Esophagus squamous epithelium (tissue), 5 donors: ENCODE results near the gene SNAP25. TPM values are rescaled to one million over a fixed set of nuclear protein-coding genes. Genes with fewer than 3 reads are reported as not detected.

Experiments used
- DNase-seq: peaks from one replicate; lab custom pipeline; 2025; lab: John Stamatoyannopoulos, UW
- H3K27ac ChIP-seq, 4 donors: fragments of 200-600 bp; sonication (generic); one replicate each; pipeline ENCODE4 v1.5.1; 2016 to 2019; ENCODE audit warnings: mild to moderate bottlenecking in 1 of 4
- H3K27me3 ChIP-seq, 4 donors: fragments of 200-600 bp; sonication (generic); 1 replicate in 3 of 4; 2 replicates in 1 of 4; pipeline versions ENCODE4 v1.5.1 to v1.6.0; 2017 to 2021; ENCODE audit warnings: antibody characterized with exemption in 1 of 4
- H3K36me3 ChIP-seq, 3 donors: fragments of 200-600 bp; sonication (generic); one replicate each; pipeline ENCODE4 v1.5.1; 2016 to 2019
- H3K4me1 ChIP-seq, 3 donors: fragments of 200-600 bp; sonication (generic); one replicate each; pipeline ENCODE4 v1.5.1; 2017 to 2019
- H3K4me3 ChIP-seq, 4 donors: fragments of 200-600 bp; sonication (generic); 1 replicate in 3 of 4; 2 replicates in 1 of 4; pipeline ENCODE4 v1.5.1; 2016 to 2019; ENCODE audit warnings: mild to moderate bottlenecking in 2 of 4, moderate library complexity in 1 of 4
- H3K9me3 ChIP-seq, 3 donors: fragments of 200-600 bp; sonication (generic); one replicate each; pipeline ENCODE4 v1.5.1; 2016 to 2019
- POLR2A ChIP-seq, 4 donors: fragments of 450-650 bp; IDR thresholded peaks; one replicate each; pipeline ENCODE4 v1.6.1; 2017; ENCODE audit warnings: antibody characterized with exemption in 4 of 4, mild to moderate bottlenecking in 4 of 4, moderate library complexity in 3 of 4
- WGBS, 2 donors: methylation state at CpG; one replicate each; pipeline ENCODE4 v1.1.5; 2018; 5-methylcytosine and 5-hydroxymethylcytosine counted together
- intact Hi-C: fragments of 100-400 bp; cut with DNase I; formaldehyde crosslinking; loops from one replicate; pipeline ENCODE4 v1.15.0; 2022
- total RNA-seq, 4 donors: library from RNA; depleted of rRNA; stranded (reverse); fragments of >200 nt; gene quantifications; one replicate each; pipeline ENCODE4 v1.1.0, GENCODE V29; 2016
- TF ChIP-seq, protein P1 (sequence below), 6 experiments: fragments of 450-650 bp in 4 of 6; fragments of 200-600 bp in 2 of 6; sonication (generic) in 2 of 6; IDR thresholded peaks; one replicate each; pipeline ENCODE4 v1.5.1; 2016 to 2019; ENCODE audit warnings: antibody characterized with exemption in 6 of 6, mild to moderate bottlenecking in 4 of 6, moderate library complexity in 4 of 6
- donor health status: DM: yes; HTN: yes; CAD: no.

The SNAP25 gene
- total RNA-seq, 4 donors from 2014 or later, result 0.13 to 0.57 (median 0.15) TPM; not detected in 1

DNA sequence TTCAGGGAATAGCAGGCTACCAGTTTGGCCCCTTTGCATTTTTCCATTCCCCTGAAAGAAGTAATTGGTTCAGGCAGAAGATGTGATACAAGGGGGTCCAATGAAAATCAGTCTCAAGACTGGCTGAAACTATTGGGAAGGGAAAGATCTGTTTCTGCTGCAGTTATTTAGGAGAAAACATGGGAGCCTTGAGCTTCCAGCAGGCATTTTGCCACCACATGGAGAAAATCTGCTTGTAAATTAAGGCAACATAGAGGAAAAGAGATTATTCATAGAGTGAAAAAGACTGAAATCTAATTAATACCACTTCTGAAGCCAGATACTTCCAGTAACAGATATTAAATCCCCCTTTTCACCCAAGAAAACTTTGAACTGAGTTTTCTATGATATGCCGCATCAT, 44.2 kb upstream of the SNAP25 start:
- no peak for DNase-seq
- no peak overlapping the region for H3K4me3 ChIP-seq
- no peaks in the 10 kb centered on the region for H3K36me3 ChIP-seq
- no peaks in the 10 kb centered on the region for H3K9me3 ChIP-seq
- H3K4me1 ChIP-seq, result peaks cover 2 to 12% (median 9%) of the 10 kb centered on the region in 3 donors
- H3K27ac ChIP-seq, result no peak overlapping the region
- 88 to 100% methylated on average over 1 of the region's 1 CpG for WGBS, 2 donors
- intact Hi-C loops, result no loop called here
- H3K27me3 ChIP-seq, result peaks cover 0 to 30% (median 0%) of the 10 kb centered on the region in 4 donors
- TF ChIP-seq POLR2A (IDR thresholded peaks at IDR 0.05), result no peak
- TF ChIP-seq, protein P1, sequence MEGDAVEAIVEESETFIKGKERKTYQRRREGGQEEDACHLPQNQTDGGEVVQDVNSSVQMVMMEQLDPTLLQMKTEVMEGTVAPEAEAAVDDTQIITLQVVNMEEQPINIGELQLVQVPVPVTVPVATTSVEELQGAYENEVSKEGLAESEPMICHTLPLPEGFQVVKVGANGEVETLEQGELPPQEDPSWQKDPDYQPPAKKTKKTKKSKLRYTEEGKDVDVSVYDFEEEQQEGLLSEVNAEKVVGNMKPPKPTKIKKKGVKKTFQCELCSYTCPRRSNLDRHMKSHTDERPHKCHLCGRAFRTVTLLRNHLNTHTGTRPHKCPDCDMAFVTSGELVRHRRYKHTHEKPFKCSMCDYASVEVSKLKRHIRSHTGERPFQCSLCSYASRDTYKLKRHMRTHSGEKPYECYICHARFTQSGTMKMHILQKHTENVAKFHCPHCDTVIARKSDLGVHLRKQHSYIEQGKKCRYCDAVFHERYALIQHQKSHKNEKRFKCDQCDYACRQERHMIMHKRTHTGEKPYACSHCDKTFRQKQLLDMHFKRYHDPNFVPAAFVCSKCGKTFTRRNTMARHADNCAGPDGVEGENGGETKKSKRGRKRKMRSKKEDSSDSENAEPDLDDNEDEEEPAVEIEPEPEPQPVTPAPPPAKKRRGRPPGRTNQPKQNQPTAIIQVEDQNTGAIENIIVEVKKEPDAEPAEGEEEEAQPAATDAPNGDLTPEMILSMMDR (IDR thresholded peaks at IDR 0.05), result no peak

DNA sequence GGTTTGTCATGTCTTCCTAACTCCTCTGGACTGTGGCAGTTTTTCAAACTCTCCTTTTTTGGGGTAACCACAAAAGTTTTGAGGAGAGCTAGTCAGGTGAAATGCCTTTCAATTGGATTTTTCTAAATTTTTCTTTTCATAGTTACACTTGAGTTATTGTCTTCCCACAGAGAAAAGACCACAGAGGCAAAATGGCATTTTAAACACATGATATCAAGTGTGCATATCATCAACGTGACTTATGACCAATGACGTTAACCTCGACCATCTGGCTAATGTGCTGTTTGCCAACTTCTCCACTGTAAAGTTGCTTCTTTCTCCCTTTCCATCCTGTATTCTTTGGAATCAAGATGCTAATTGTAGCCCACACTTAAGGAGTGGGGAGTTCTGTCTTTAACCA, 41.3 kb upstream of the SNAP25 start:
- WGBS, 2 donors, result 76 to 77% methylated on average over 3 of the region's 3 CpGs
- intact Hi-C loops, result no loop called here
- no peak overlapping the region for H3K27ac ChIP-seq

DNA sequence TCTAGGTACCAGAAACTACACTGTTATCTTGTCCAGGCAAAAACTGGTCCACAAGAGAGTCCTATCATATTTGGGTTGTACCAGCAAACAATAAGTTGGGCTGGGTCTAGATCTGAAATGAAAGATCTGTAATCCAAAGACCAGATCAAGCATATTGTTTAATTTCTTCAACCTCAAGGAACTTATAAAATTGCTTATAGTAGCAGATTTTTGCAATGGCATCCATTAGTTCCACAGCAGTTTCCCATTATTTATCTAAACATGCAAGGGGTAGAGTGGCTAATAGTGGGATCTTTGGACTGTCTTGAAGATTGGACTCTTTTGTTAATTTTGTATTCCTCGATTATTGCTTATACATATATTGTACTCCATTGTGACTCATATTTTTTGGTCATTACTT, 40.5 kb upstream of the SNAP25 start:
- Histone ChIP-seq H3K27me3 (peaks cover 0 to 7% (median 0%) of the 10 kb centered on the region in 4 donors), H3K4me1 (no peaks in the 10 kb centered on the region), H3K36me3 (no peaks in the 10 kb centered on the region), H3K9me3 (no peaks in the 10 kb centered on the region), H3K27ac (no peak overlapping the region), H3K4me3 (no peak overlapping the region)
- 67 to 68% methylated on average over 1 of the region's 1 CpG for WGBS, 2 donors
- intact Hi-C loops, result no loop called here
- no peak for TF ChIP-seq POLR2A (IDR thresholded peaks at IDR 0.05)
- TF ChIP-seq, protein P1 (IDR thresholded peaks at IDR 0.05), result no peak
- no peak for DNase-seq

More for the DNA sequence above, 41.3 kb upstream of the SNAP25 start:
- Histone ChIP-seq H3K27me3 (peaks cover 0 to 15% (median 0%) of the 10 kb centered on the region in 4 donors), H3K4me3 (no peak overlapping the region), H3K4me1 (peaks cover 0 to 4% (median 2%) of the 10 kb centered on the region in 3 donors), H3K9me3 (no peaks in the 10 kb centered on the region), H3K36me3 (no peaks in the 10 kb centered on the region)
- no peak for DNase-seq
- TF ChIP-seq, protein P1 (IDR thresholded peaks at IDR 0.05), result no peak
- TF ChIP-seq POLR2A (IDR thresholded peaks at IDR 0.05), result no peak

DNA sequence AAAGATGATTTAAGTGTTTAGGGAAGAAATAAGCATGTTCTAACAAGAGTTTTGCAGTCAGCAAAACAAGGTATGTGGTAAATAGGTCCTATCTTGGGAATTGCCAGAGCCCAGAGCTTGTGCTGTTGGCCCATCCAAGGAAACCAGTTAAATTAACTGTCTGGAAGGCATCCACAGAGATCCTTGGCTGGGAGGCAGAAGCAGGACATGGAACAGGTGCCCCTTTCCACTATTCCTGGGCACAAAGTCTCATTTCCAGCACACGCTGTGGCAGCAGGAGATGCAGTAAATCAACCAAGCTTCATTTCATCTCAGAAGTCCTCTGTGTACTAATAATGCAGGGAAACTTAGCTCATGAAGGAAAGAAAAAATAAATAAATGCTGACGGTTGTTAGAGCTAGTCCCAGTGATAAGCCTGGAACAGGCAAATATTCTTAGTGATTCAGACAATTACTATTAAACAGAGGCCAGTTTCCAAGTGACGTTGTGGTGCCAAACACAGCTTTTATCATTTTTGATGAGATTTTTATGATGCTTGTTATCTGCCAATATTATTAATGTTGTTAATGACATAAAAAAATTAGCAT, 39.8 kb upstream of the SNAP25 start:
- no peak for DNase-seq
- H3K4me1 ChIP-seq, result no peaks in the 10 kb centered on the region
- H3K9me3 ChIP-seq, result no peaks in the 10 kb centered on the region
- no peak overlapping the region for H3K27ac ChIP-seq
- intact Hi-C loops, result no loop called here
- H3K4me3 ChIP-seq, result no peak overlapping the region
- no peaks in the 10 kb centered on the region for H3K36me3 ChIP-seq
- TF ChIP-seq, protein P1 (IDR thresholded peaks at IDR 0.05), result no peak
- TF ChIP-seq POLR2A (IDR thresholded peaks at IDR 0.05), result no peak
- 45 to 46% methylated on average over 3 of the region's 3 CpGs for WGBS, 2 donors
- H3K27me3 ChIP-seq, result no peaks in the 10 kb centered on the region

DNA sequence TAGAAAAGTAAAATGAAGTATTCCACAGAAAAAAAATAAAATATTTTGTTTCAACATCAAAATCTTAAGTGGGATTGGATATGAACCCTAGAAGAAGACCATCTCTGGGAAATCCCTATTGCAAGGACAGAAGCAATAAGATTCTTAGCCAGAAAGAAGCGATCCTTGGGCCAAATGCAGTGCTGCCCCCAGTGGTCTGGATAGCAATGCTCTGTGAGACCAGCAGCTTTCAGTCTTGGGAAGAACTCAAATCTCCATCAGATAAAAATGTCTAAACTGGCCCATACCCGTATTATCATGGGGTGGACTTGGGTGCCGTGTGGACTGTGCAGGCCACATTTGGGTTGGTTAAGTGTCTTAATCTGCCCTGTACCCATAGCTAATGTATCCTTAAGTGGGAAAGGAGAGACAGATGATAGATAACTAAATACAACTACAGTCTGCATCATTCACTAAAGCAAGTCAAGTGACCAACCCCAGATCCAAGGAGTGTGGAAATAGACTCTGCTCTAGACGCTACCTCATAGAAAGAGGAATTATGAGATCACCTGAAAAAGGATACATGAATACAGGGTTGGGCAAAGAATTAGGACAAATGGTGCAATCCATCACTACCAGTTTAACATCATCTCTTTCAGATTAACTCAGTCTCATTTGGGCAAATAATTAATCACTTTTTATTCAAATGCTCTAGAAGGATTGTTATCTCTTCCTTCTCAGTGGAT, 38.9 kb upstream of the SNAP25 start:
- Histone ChIP-seq H3K9me3 (peaks cover 0 to 6% (median 0%) of the 10 kb centered on the region in 3 donors), H3K4me1 (no peaks in the 10 kb centered on the region), H3K4me3 (no peak overlapping the region), H3K36me3 (no peaks in the 10 kb centered on the region), H3K27me3 (no peaks in the 10 kb centered on the region), H3K27ac (no peak overlapping the region)
- TF ChIP-seq, protein P1 (IDR thresholded peaks at IDR 0.05), result no peak
- TF ChIP-seq POLR2A (IDR thresholded peaks at IDR 0.05), result no peak
- intact Hi-C loops, result no loop called here
- no peak for DNase-seq
- WGBS, 2 donors, result 84 to 90% methylated on average over 4 of the region's 4 CpGs
